Mononuclear cell (primary cell): Measurements from ENCODE around the gene ZNF837. TPM values are rescaled to one million over a fixed set of nuclear protein-coding genes. Genes with fewer than 3 reads are reported as not detected.

Experiments
- H3K27me3 ChIP-seq: 2 replicates; pipeline ENCODE4 v1.6.0; 2011; ENCODE audit warnings: low read length, control low read depth; ENCODE audit not compliant: insufficient read depth
- H3K4me1 ChIP-seq: 2 replicates; pipeline ENCODE4 v1.5.1; 2011; ENCODE audit warnings: mild to moderate bottlenecking, low read length, control low read depth; ENCODE audit not compliant: insufficient read depth
- H3K4me3 ChIP-seq: 2 replicates; pipeline ENCODE4 v1.5.1; 2011; ENCODE audit warnings: mild to moderate bottlenecking, low read length, moderate library complexity
- H3K9me3 ChIP-seq: 2 replicates; pipeline ENCODE4 v1.5.1; 2011; ENCODE audit warnings: low read depth, mild to moderate bottlenecking, control low read depth, low read length
- total RNA-seq: library from RNA; depleted of rRNA; stranded (reverse); fragments of >200 nt; gene quantifications from one replicate; pipeline ENCODE4 v1.2.3, GENCODE V29; 2012

Gene ZNF837
- total RNA-seq, 1 donor, result 0.84 TPM

- Histone ChIP-seq H3K9me3 (no peaks in the 10 kb centered on the region), H3K4me3 (peak overlapping the region; percentile 8), H3K4me1 (peaks cover 17% of the 10 kb centered on the region), H3K27me3 (peaks cover 8% of the 10 kb centered on the region)
Measured at GRCh38 chr19:58400316-58400915, 19.6 kb upstream of the ZNF837 start.

DNA sequence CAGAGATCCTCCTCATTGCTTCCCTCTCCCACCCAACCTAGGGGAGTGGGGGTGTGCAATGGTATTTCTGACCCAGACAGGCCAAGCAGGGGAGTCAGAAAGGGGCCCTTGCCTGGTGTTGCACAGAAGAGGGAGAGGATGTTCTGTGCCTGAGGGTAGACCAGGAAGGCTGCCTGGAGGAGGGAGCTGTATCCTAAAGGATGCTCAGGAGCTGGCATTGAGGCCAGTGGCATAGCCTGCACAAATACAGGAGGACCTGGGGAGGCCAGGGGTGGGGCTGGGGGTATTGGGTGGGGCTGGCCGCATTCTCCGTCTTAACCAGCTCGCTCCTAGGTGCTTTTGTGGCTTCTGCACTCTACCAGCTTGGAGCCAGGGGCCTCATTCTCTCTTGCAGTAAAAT, 19.1 kb upstream of the ZNF837 start:
- H3K27me3 ChIP-seq, result peaks cover 8% of the 10 kb centered on the region
- H3K9me3 ChIP-seq, result no peaks in the 10 kb centered on the region
- H3K4me3 ChIP-seq, result no peak overlapping the region
- peaks cover 17% of the 10 kb centered on the region for H3K4me1 ChIP-seq

GRCh38 chr19:58398545-58398944, 17.7 kb upstream of the ZNF837 start:
- Histone ChIP-seq H3K27me3 (peaks cover 8% of the 10 kb centered on the region), H3K4me3 (no peak overlapping the region), H3K4me1 (peaks cover 17% of the 10 kb centered on the region), H3K9me3 (no peaks in the 10 kb centered on the region)

GRCh38 chr19:58398087-58398486, 17.3 kb upstream of the ZNF837 start:
- Histone ChIP-seq H3K4me3 (no peak overlapping the region), H3K27me3 (peaks cover 8% of the 10 kb centered on the region), H3K9me3 (no peaks in the 10 kb centered on the region), H3K4me1 (peaks cover 17% of the 10 kb centered on the region)

DNA sequence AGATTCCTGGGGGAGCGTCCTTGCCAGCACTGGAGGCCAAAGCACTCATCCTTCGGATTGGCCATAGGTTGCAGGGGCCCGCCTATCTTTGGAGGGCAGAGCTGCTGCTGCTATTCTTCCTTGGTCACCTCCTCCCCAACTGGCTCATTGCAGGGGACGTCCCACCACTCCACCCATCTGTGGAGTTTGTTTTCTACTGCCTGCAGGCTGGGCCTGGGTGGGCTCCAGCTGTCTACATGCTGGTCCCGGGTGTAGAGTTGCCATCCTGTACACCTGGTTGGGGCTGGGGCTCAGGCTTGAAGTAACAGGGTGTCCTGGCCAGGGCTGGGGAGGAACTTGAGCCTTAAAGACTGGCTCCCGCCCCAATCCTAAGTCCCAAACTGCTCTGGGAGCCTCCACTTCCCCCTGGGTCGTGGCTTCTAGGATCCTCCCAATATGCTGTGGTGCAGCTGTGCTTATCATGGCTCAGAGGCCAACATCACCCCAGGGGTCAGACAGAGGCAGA, 16.8 kb upstream of the ZNF837 start:
- Histone ChIP-seq H3K27me3 (peaks cover 8% of the 10 kb centered on the region), H3K4me3 (no peak overlapping the region), H3K9me3 (no peaks in the 10 kb centered on the region), H3K4me1 (peaks cover 17% of the 10 kb centered on the region)

GRCh38 chr19:58396691-58397532, 16.1 kb upstream of the ZNF837 start:
- Histone ChIP-seq H3K4me3 (no peak overlapping the region), H3K4me1 (peaks cover 14% of the 10 kb centered on the region), H3K27me3 (peaks cover 8% of the 10 kb centered on the region), H3K9me3 (no peaks in the 10 kb centered on the region)

DNA sequence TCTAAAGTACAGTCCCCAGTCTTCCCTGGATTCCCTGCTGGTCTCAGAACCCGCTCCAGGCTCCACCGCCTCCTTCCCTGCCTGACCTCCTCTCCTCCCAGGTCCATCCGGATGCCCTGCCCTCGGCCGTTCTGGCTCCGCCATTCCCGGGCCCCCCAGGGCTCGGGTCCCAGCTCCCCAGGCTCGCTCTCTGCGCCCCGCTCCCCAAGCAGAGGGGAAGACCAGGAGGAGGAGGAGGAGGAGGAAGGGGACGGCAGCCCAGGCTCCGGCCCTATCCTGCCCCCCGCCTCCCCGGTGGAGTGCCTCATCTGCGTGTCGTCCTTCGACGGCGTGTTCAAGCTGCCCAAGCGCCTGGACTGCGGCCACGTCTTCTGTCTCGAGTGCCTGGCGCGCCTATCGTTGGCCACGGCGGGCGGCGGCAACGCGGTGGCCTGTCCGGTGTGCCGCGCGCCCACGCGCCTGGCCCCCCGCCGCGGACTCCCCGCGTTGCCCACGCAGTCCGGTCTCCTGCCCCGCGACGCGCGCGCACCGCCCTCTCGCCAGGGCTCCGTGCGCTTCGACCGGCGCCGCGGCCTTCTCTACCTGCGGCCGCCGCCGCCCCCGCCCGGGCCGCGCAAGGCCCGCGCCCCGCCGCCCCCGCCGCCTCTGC, 15.3 kb upstream of the ZNF837 start:
- Histone ChIP-seq H3K27me3 (peaks cover 8% of the 10 kb centered on the region), H3K9me3 (no peaks in the 10 kb centered on the region), H3K4me3 (no peak overlapping the region), H3K4me1 (peaks cover 9% of the 10 kb centered on the region)

DNA sequence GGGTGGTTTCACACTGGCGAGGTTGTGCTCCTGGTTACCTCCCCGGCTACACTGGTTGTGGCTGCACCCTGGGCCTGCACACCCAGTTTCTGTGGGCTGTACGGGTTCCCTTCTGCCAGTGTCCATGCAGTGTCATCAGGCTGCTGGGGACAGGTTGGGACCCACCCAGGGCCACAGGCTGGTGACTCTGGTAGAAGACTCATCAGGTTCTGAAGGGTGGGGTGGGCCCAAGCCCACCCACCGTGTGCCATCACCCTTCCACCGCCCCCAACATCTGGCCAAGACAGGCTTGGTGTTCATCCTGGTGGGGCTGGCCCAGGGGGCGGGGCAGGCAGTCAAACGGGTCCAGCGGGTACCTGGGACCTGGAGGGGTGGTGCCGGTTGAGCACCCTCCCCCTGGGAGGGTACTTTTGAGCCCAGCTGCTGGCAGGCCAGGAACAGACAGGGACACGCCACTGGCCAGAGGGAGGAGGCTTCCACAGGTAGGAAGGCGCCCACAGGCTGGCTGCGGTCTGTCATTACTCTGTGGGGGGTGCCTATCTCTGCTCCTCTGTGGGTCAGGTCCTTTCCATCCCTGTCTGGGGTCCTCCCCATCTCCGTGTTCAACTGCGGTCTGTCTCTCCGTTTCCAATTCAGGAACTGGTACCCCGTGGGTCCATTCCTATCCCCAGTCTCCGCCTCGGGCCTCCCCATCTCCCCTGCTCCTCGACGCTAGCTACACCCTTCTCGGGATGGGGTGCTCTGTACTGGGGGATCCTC, 14.6 kb upstream of the ZNF837 start, which contains the start of gene RNF225:
TSS of gene RNF225 (plus strand) at position 437 of the 759 bp plus-strand sequence. CDS start 434 bp downstream, outside the sequence.
- Histone ChIP-seq H3K4me1 (peaks cover 2% of the 10 kb centered on the region), H3K27me3 (peaks cover 8% of the 10 kb centered on the region), H3K9me3 (no peaks in the 10 kb centered on the region), H3K4me3 (no peak within 1 kb of the TSS)

DNA sequence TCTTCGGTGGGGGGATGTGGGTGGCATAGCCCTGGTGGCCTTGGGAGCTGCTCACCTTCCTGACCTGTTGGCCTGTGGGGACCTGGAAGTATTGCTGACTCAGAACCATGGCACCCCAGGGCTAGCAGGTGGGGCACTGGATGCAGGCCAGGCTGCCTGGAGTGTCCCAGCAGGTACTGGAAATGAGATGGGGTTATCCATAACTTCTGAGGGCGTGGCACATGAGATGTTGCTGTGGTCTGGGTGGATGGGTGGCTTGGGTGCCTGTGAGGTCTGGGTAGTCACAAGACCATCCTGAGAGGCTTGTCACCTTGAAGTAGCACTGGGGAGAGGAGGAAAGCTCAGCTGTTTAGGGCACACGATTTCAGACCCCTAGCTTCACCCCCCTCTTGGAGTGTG, 14.0 kb upstream of the ZNF837 start:
- Histone ChIP-seq H3K4me1 (peaks cover 4% of the 10 kb centered on the region), H3K4me3 (no peak overlapping the region), H3K27me3 (peaks cover 8% of the 10 kb centered on the region), H3K9me3 (no peaks in the 10 kb centered on the region)

GRCh38 chr19:58393725-58394033, 12.8 kb upstream of the ZNF837 start:
- no peak overlapping the region for H3K4me3 ChIP-seq
- H3K9me3 ChIP-seq, result no peaks in the 10 kb centered on the region
- peaks cover 4% of the 10 kb centered on the region for H3K4me1 ChIP-seq
- H3K27me3 ChIP-seq, result peaks cover 8% of the 10 kb centered on the region

DNA sequence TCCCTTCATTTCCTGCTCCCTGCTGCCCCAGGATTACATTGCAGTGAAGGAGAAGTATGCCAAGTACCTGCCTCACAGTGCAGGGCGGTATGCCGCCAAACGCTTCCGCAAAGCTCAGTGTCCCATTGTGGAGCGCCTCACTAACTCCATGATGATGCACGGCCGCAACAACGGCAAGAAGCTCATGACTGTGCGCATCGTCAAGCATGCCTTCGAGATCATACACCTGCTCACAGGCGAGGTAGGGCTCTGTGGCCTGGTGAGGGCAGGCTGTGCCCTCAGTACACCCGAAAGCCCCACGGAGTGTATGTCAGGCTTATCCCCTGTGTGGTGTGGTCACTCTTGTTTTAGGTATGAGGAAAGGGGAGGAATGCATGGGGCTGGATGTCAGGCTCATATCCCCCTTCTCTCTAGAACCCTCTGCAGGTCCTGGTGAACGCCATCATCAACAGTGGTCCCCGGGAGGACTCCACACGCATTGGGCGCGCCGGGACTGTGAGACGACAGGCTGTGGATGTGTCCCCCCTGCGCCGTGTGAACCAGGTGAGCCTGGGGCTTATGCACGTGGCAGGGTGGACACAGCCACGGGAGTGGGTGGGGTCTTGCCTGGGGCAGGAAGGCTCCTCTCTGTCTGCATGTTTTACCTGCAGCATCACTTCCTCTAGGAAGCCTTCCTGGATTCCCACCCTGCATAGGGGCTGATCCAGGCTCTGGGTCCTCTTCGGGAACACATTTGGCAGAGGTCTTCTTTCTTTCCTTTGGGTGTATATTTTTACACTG, 12.3 kb upstream of the ZNF837 start:
- Histone ChIP-seq H3K9me3 (no peaks in the 10 kb centered on the region), H3K27me3 (peaks cover 8% of the 10 kb centered on the region)

GRCh38 chr19:58388175-58388526, 7.3 kb upstream of the ZNF837 start:
- Histone ChIP-seq H3K4me3 (no peak overlapping the region), H3K4me1 (peaks cover 29% of the 10 kb centered on the region), H3K9me3 (no peaks in the 10 kb centered on the region), H3K27me3 (no peaks in the 10 kb centered on the region)

More for the DNA sequence above, 12.3 kb upstream of the ZNF837 start:
- no peak overlapping the region for H3K4me3 ChIP-seq
- H3K4me1 ChIP-seq, result peaks cover 7% of the 10 kb centered on the region

GRCh38 chr19:58387338-58388174, 6.7 kb upstream of the ZNF837 start:
- Histone ChIP-seq H3K9me3 (no peaks in the 10 kb centered on the region), H3K4me1 (peaks cover 29% of the 10 kb centered on the region), H3K27me3 (no peaks in the 10 kb centered on the region), H3K4me3 (peak overlapping the region; percentile 82)
